ENCODE data around the gene GRIK3.

The GRIK3 gene

GRCh38 chr1:36851595-36851994, 182.7 kb downstream of the GRIK3 start:
- no peak for DNase-seq (ENCODE audit: low read depth)

GRCh38 chr1:36851087-36851486, 183.2 kb downstream of the GRIK3 start:
- no peak for DNase-seq (ENCODE audit: low read depth)

- DNase-seq (ENCODE audit: low read depth), result no peak
Observed at GRCh38 chr1:36849956-36850355, 184.4 kb downstream of the GRIK3 start.

GRCh38 chr1:36847761-36848160, 186.6 kb downstream of the GRIK3 start:
- DNase-seq (ENCODE audit: low read depth), result no peak

- DNase-seq (ENCODE audit: low read depth), result no peak
Observed at GRCh38 chr1:36847186-36847585, 187.1 kb downstream of the GRIK3 start.

GRCh38 chr1:36846357-36846756, 188.0 kb downstream of the GRIK3 start:
- DNase-seq (ENCODE audit: low read depth), result no peak

- no peak for DNase-seq (ENCODE audit: low read depth)
Observed at GRCh38 chr1:36845802-36846201, 188.5 kb downstream of the GRIK3 start.

GRCh38 chr1:36844917-36845316, 189.4 kb downstream of the GRIK3 start:
- DNase-seq (ENCODE audit: low read depth), result no peak

- no peak for DNase-seq (ENCODE audit: low read depth)
Observed at GRCh38 chr1:36843906-36844610, 190.3 kb downstream of the GRIK3 start.

- DNase-seq (ENCODE audit: low read depth), result no peak
Observed at GRCh38 chr1:36843027-36843426, 191.3 kb downstream of the GRIK3 start.

GRCh38 chr1:36842448-36842847, 191.9 kb downstream of the GRIK3 start:
- DNase-seq (ENCODE audit: low read depth), result no peak

GRCh38 chr1:36839485-36839884, 194.8 kb downstream of the GRIK3 start:
- no peak for DNase-seq (ENCODE audit: low read depth)

GRCh38 chr1:36838888-36839287, 195.4 kb downstream of the GRIK3 start:
- DNase-seq (ENCODE audit: low read depth), result no peak

GRCh38 chr1:36836916-36837315, 197.4 kb downstream of the GRIK3 start:
- DNase-seq (ENCODE audit: low read depth), result no peak

- no peak for DNase-seq (ENCODE audit: low read depth)
Observed at GRCh38 chr1:36836196-36836883, 198.0 kb downstream of the GRIK3 start.

GRCh38 chr1:36835696-36836095, 198.6 kb downstream of the GRIK3 start:
- no peak for DNase-seq (ENCODE audit: low read depth)

- DNase-seq (ENCODE audit: low read depth), result no peak
Observed at GRCh38 chr1:36835017-36835695, 199.2 kb downstream of the GRIK3 start.

GRCh38 chr1:36834586-36834985, 199.7 kb downstream of the GRIK3 start:
- no peak for DNase-seq (ENCODE audit: low read depth)

GRCh38 chr1:36831186-36831810, 203.0 kb downstream of the GRIK3 start:
- DNase-seq (ENCODE audit: low read depth), result no peak

GRCh38 chr1:36829961-36830360, 204.4 kb downstream of the GRIK3 start:
- DNase-seq (ENCODE audit: low read depth), result no peak

- no peak for DNase-seq (ENCODE audit: low read depth)
Observed at GRCh38 chr1:36829066-36829465, 205.2 kb downstream of the GRIK3 start.

GRCh38 chr1:36825226-36825625, 209.1 kb downstream of the GRIK3 start:
- no peak for DNase-seq (ENCODE audit: low read depth)

- no peak for DNase-seq (ENCODE audit: low read depth)
Observed at GRCh38 chr1:36824390-36824861, 209.9 kb downstream of the GRIK3 start.

All from CMK (cell line).